ENCODE data around the gene SMIM35.

The SMIM35 gene

GRCh38 chr11:118090545-118091162 is 3.9 kb upstream of the SMIM35 start:
- DNase-seq (ENCODE audit: low read depth in 1 of 2, low spot score in 1 of 2): no peak

GRCh38 chr11:118088531-118088930 is 1.8 kb upstream of the SMIM35 start:
- no peak overlapping the region for H3K4me3 ChIP-seq (replicated peaks; ENCODE audit: insufficient read depth, low read length)
- DNase-seq (ENCODE audit: low read depth in 1 of 2, low spot score in 1 of 2): peak; percentile 75 to 81
- H3K27ac ChIP-seq (replicated peaks): peak overlapping the region; percentile 76
- TF ChIP-seq REST (IDR thresholded peaks at IDR 0.05; ENCODE audit: insufficient replicate concordance, low read depth) (no peak), CTCF (IDR thresholded peaks at IDR 0.05; ENCODE audit: insufficient read depth, low read length) (no peak), SPI1 (IDR thresholded peaks at IDR 0.05; ENCODE audit: borderline replicate concordance, low read depth) (peak; percentile 64; the same call in 1 of the 2 replicates), POLR2AphosphoS5 (IDR thresholded peaks at IDR 0.05; ENCODE audit: low read depth) (peak; percentile 42; the same call in 1 of the 2 replicates)
- H3K27me3 ChIP-seq (ENCODE audit: insufficient read depth, poor library complexity, severe bottlenecking): no peaks in the 10 kb centered on the region

More at GRCh38 chr11:118090545-118091162, 3.9 kb upstream of the SMIM35 start:
- Histone ChIP-seq H3K27ac (replicated peaks) (no peak overlapping the region), H3K4me3 (replicated peaks; ENCODE audit: insufficient read depth, low read length) (no peak overlapping the region), H3K27me3 (ENCODE audit: insufficient read depth, poor library complexity, severe bottlenecking) (no peaks in the 10 kb centered on the region)
- TF ChIP-seq SPI1 (IDR thresholded peaks at IDR 0.05; ENCODE audit: borderline replicate concordance, low read depth) (no peak), CTCF (IDR thresholded peaks at IDR 0.05; ENCODE audit: insufficient read depth, low read length) (no peak), GABPA (IDR thresholded peaks at IDR 0.05; ENCODE audit: low read depth) (no peak), REST (IDR thresholded peaks at IDR 0.05; ENCODE audit: insufficient replicate concordance, low read depth) (no peak), POLR2AphosphoS5 (IDR thresholded peaks at IDR 0.05; ENCODE audit: low read depth) (no peak)

GRCh38 chr11:118087931-118088330 is 1.2 kb upstream of the SMIM35 start:
- TF ChIP-seq SPI1 (IDR thresholded peaks at IDR 0.05; ENCODE audit: borderline replicate concordance, low read depth) (no peak), CTCF (IDR thresholded peaks at IDR 0.05; ENCODE audit: insufficient read depth, low read length) (no peak), GABPA (IDR thresholded peaks at IDR 0.05; ENCODE audit: low read depth) (no peak), POLR2AphosphoS5 (IDR thresholded peaks at IDR 0.05; ENCODE audit: low read depth) (no peak), REST (IDR thresholded peaks at IDR 0.05; ENCODE audit: insufficient replicate concordance, low read depth) (no peak)
- no peaks in the 10 kb centered on the region for H3K27me3 ChIP-seq (ENCODE audit: insufficient read depth, poor library complexity, severe bottlenecking)
- no peak for DNase-seq (ENCODE audit: low read depth in 1 of 2, low spot score in 1 of 2)
- peak overlapping the region; percentile 76 for H3K27ac ChIP-seq (replicated peaks)
- no peak overlapping the region for H3K4me3 ChIP-seq (replicated peaks; ENCODE audit: insufficient read depth, low read length)

Data from HL-60 (cell line).